HepG2 (cell line): ENCODE measurements around the gene DLST. TPM values are rescaled to one million over a fixed set of nuclear protein-coding genes. Genes with fewer than 3 reads are reported as not detected.

Experiments
- ATAC-seq: fragments of 200-7000 bp; cut with Tn5 transposase; 3 replicates; pipeline ENCODE4 v1.9.1; 2020; ENCODE audit warnings: mild to moderate bottlenecking, moderate library complexity
- BruUV-seq: library from RNA; stranded (reverse); fragments of 400-500 nt; replicated peaks from 2 replicates; lab custom pipeline; 2021; lab: Mats Ljungman, UMichigan
- CTCF ChIA-PET: fragments of 300-600 bp; formaldehyde crosslinking; extraction: SDS; loops from one replicate; lab custom pipeline; 2021; ENCODE audit warnings: low total read pairs, inconsistent platforms, low intra/inter-chr PET ratio; lab: Yijun Ruan, JAX
- POLR2A ChIA-PET: fragments of 350-600 bp; sonication (Branson Sonifier 250); formaldehyde crosslinking; loops from one replicate; lab custom pipeline; 2020; ENCODE audit warnings: antibody characterized with exemption, inconsistent platforms; lab: Yijun Ruan, JAX
- DNase-seq: peaks from one replicate; pipeline ENCODE4 v3.0.0-alpha.2; 2015; ENCODE audit warnings: low spot score
- FAIRE-seq: peaks from 3 replicates; lab custom pipeline; 2011; peaks lifted over from hg19 to GRCh38; lab: Jason Lieb, UNC
- H2AFZ ChIP-seq: one replicate; pipeline ENCODE4 v1.6.1; 2011; ENCODE audit warnings: low read length, inconsistent platforms
- H3K27ac ChIP-seq: fragments of 300-600 bp; 3 replicates; pipeline ENCODE4 v1.8.0; 2011; ENCODE audit warnings: mixed run types, mild to moderate bottlenecking, mixed read lengths, low read length, inconsistent platforms; ENCODE audit not compliant: insufficient read depth; ENCODE audit errors: extremely low read length
- H3K27me3 ChIP-seq, 2 experiments: fragments of 200-600 bp in 1 of 2; 2 replicates in 1 of 2; 3 replicates in 1 of 2; pipeline versions ENCODE4 v1.6.0 to v1.8.0; 2011; ENCODE audit warnings: low read length in 2 of 2, mild to moderate bottlenecking in 2 of 2, moderate library complexity in 2 of 2, inconsistent platforms in 1 of 2; ENCODE audit not compliant: insufficient read depth in 2 of 2, control insufficient read depth in 1 of 2
- H3K36me3 ChIP-seq, 2 experiments: fragments of 200-600 bp in 1 of 2; replicated peaks in 1 of 2; 2 replicates in 1 of 2; 3 replicates in 1 of 2; pipeline versions ENCODE4 v1.5.1 to v1.8.0; 2011; ENCODE audit warnings: low read length in 2 of 2, inconsistent platforms in 1 of 2; ENCODE audit not compliant: insufficient read depth in 2 of 2, control insufficient read depth in 1 of 2
- H3K4me1 ChIP-seq: 2 replicates; pipeline ENCODE4 v1.5.1; 2012; ENCODE audit warnings: low read length, inconsistent platforms; ENCODE audit not compliant: insufficient read depth
- H3K4me2 ChIP-seq: 2 replicates; pipeline ENCODE4 v1.6.0; 2011; ENCODE audit warnings: low read depth, low read length, inconsistent platforms
- H3K4me3 ChIP-seq, 3 experiments: fragments of 200-600 bp in 1 of 3; sonication (generic), shearing (Covaris generic) in 1 of 3; replicated peaks in 1 of 3; 2 replicates each; pipeline ENCODE4 v1.5.1; 2011 to 2016; ENCODE audit warnings: low read length in 3 of 3, inconsistent platforms in 2 of 3, low read depth in 2 of 3, mild to moderate bottlenecking in 2 of 3, control low read depth in 1 of 3, mixed read lengths in 1 of 3; ENCODE audit not compliant: insufficient read depth in 1 of 3
- H3K79me2 ChIP-seq: one replicate; pipeline ENCODE4 v1.6.1; 2011; ENCODE audit warnings: low read length, inconsistent platforms; ENCODE audit not compliant: insufficient read depth
- H3K9ac ChIP-seq: 2 replicates; pipeline ENCODE4 v1.6.0; 2011; ENCODE audit warnings: mild to moderate bottlenecking, low read depth, low read length, inconsistent platforms; ENCODE audit not compliant: insufficient read depth
- H3K9me3 ChIP-seq: 2 replicates; pipeline ENCODE4 v1.5.1; 2012; ENCODE audit warnings: mild to moderate bottlenecking, low read length
- H4K20me1 ChIP-seq: 2 replicates; pipeline ENCODE4 v1.6.0; 2011; ENCODE audit warnings: inconsistent platforms, mild to moderate bottlenecking, low read length, moderate library complexity; ENCODE audit not compliant: insufficient read depth
- BORCS8-MEF2B ChIP-seq: sonication (generic); formaldehyde crosslinking; IDR thresholded peaks from 2 replicates; pipeline ENCODE4 v1.8.0; 2022; ENCODE audit warnings: mild to moderate bottlenecking, missing genetic modification reagents
- HNRNPUL1 ChIP-seq: fragments of 200-400 bp; formaldehyde crosslinking; IDR thresholded peaks from 2 replicates; pipeline ENCODE4 v1.6.1; 2017; ENCODE audit warnings: low read depth, mild to moderate bottlenecking, low read length, moderate library complexity
- HOXD1 ChIP-seq: sonication (generic); formaldehyde crosslinking; IDR thresholded peaks from 2 replicates; pipeline ENCODE4 v1.5.0; 2020; ENCODE audit warnings: missing genetic modification reagents
- MAFG ChIP-seq: sonication (generic); formaldehyde crosslinking; IDR thresholded peaks from 2 replicates; pipeline ENCODE4 v1.5.1; 2020; ENCODE audit warnings: mild to moderate bottlenecking, missing genetic modification reagents
- RAD21 ChIP-seq: fragments of 450-650 bp; formaldehyde crosslinking; IDR thresholded peaks from 2 replicates; pipeline ENCODE4 v1.5.0; 2020; ENCODE audit warnings: mild to moderate bottlenecking
- ZNF276 ChIP-seq: sonication (generic); formaldehyde crosslinking; IDR thresholded peaks from 2 replicates; pipeline ENCODE4 v1.4.0; 2020; ENCODE audit warnings: mild to moderate bottlenecking, low read depth, missing genetic modification reagents
- ZNF441 ChIP-seq: sonication (generic); formaldehyde crosslinking; IDR thresholded peaks from 2 replicates; pipeline ENCODE4 v1.7.0; 2021; ENCODE audit warnings: missing genetic modification reagents, borderline replicate concordance
- ZNF670 ChIP-seq: sonication (generic); formaldehyde crosslinking; IDR thresholded peaks from 2 replicates; pipeline ENCODE4 v1.8.0; 2022; ENCODE audit warnings: mild to moderate bottlenecking, missing genetic modification reagents, borderline replicate concordance
- ZSCAN29 ChIP-seq: sonication (generic); formaldehyde crosslinking; conservative IDR thresholded peaks from 2 replicates; pipeline ENCODE4 v1.4.0; 2020; ENCODE audit warnings: mild to moderate bottlenecking, missing genetic modification reagents
- whole genome bisulfite sequencing: methylation state at CpG from one replicate; pipeline ENCODE4 v1.1.6; 2017; ENCODE audit warnings: low lambda C conversion rate; 5-methylcytosine and 5-hydroxymethylcytosine counted together
- in situ Hi-C: cut with HindIII; loops from 2 replicates; pipeline ENCODE4 v1.10.0; 2017; ENCODE audit warnings: low pct_unique_long_range_greater_than_20kb; ENCODE audit not compliant: extremely low pct_ligation_motif_present
- intact Hi-C: fragments of 100-400 bp; cut with micrococcal nuclease; formaldehyde crosslinking; loops from one replicate; pipeline ENCODE4 v1.10.0; 2022; ENCODE audit not compliant: unreplicated experiment
- polyA plus RNA-seq, 8 experiments: library from polyadenylated mRNA; depleted of rRNA in 3 of 8; stranded (reverse) in 7 of 8; unstranded in 1 of 8; fragments of >200 nt; fragmentation: Illumina TruSeq in 4 of 8; extraction: Trizol in 4 of 8; gene quantifications; 2 replicates each; pipeline versions ENCODE4 v1.2.1 to v1.2.3, GENCODE V29; 2011 to 2016; ENCODE audit warnings: low read depth in 4 of 8, missing spikeins in 1 of 8, mixed read lengths in 1 of 8; ENCODE audit not compliant: insufficient read depth in 1 of 8
- total RNA-seq, 5 experiments: library from RNA; depleted of rRNA; stranded (reverse); fragments of >200 nt; fragmentation: Illumina TruSeq; extraction: Trizol; gene quantifications; 2 replicates each; pipeline ENCODE4 v1.2.3, GENCODE V29; 2016; ENCODE audit warnings: low read depth in 1 of 5
- TF ChIP-seq, protein P1 (sequence below): sonication (generic); formaldehyde crosslinking; IDR thresholded peaks from 2 replicates; pipeline ENCODE4 v1.5.0; 2020; ENCODE audit warnings: mild to moderate bottlenecking, missing genetic modification reagents
- TF ChIP-seq, protein P2 (sequence below): sonication (generic); formaldehyde crosslinking; IDR thresholded peaks from 2 replicates; pipeline ENCODE4 v1.5.0; 2020; ENCODE audit warnings: mild to moderate bottlenecking, missing genetic modification reagents

DLST gene
- total and polyA plus RNA-seq, 2 of the 13 experiments (the other 11 are each of a cell fraction or from before 2014, with no cell fraction given) = 56.5 to 94.3 TPM

- Histone ChIP-seq H3K4me2 (no peak overlapping the region), H3K79me2 (no peaks in the 10 kb centered on the region), H3K27ac (no peak overlapping the region), H3K9ac (no peak overlapping the region), H2AFZ (no peak overlapping the region), H3K4me1 (peaks cover 13% of the 10 kb centered on the region), H3K27me3 (no peaks in the 10 kb centered on the region; a peak in 2 of 5 replicates), H3K9me3 (no peaks in the 10 kb centered on the region), H3K36me3 (no peaks in the 10 kb centered on the region), H3K4me3 (no peak overlapping the region), H4K20me1 (no peaks in the 10 kb centered on the region)
- FAIRE-seq (no peak), DNase-seq (no peak), ATAC-seq (no peak)
- BruUV-seq = no TSS peak
- ChIA-PET POLR2A (no interaction called here), CTCF (no interaction called here)
- intact Hi-C loops = no loop called here
- in situ Hi-C loops = no loop called here
- 89% methylated on average over 20 of the region's 22 CpGs for WGBS
- TF ChIP-seq HOXD1 (CRISPR knock-in tag) = no peak
- TF ChIP-seq, protein P1, sequence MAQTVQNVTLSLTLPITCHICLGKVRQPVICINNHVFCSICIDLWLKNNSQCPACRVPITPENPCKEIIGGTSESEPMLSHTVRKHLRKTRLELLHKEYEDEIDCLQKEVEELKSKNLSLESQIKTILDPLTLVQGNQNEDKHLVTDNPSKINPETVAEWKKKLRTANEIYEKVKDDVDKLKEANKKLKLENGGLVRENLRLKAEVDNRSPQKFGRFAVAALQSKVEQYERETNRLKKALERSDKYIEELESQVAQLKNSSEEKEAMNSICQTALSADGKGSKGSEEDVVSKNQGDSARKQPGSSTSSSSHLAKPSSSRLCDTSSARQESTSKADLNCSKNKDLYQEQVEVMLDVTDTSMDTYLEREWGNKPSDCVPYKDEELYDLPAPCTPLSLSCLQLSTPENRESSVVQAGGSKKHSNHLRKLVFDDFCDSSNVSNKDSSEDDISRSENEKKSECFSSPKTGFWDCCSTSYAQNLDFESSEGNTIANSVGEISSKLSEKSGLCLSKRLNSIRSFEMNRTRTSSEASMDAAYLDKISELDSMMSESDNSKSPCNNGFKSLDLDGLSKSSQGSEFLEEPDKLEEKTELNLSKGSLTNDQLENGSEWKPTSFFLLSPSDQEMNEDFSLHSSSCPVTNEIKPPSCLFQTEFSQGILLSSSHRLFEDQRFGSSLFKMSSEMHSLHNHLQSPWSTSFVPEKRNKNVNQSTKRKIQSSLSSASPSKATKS = no peak
- TF ChIP-seq RAD21 = no peak
- no peak for TF ChIP-seq BORCS8-MEF2B
- no peak for TF ChIP-seq ZNF276
- TF ChIP-seq ZNF670 (CRISPR knock-in tag) = no peak
- TF ChIP-seq ZNF441 (CRISPR knock-in tag) = no peak
- TF ChIP-seq HNRNPUL1 = no peak
- TF ChIP-seq, protein P2, sequence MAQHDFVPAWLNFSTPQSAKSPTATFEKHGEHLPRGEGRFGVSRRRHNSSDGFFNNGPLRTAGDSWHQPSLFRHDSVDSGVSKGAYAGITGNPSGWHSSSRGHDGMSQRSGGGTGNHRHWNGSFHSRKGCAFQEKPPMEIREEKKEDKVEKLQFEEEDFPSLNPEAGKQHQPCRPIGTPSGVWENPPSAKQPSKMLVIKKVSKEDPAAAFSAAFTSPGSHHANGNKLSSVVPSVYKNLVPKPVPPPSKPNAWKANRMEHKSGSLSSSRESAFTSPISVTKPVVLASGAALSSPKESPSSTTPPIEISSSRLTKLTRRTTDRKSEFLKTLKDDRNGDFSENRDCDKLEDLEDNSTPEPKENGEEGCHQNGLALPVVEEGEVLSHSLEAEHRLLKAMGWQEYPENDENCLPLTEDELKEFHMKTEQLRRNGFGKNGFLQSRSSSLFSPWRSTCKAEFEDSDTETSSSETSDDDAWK = no peak
- TF ChIP-seq ZSCAN29 = no peak
- no peak for TF ChIP-seq MAFG (CRISPR knock-in tag)
These were observed 37.9 kb downstream of the DLST start for GRCh38 chr14:74919421-74920165.
